B cell (primary cell): Measurements from ENCODE around the gene CCDC7.

Experiments
- EZH2 ChIP-seq: IDR thresholded peaks from 2 replicates; pipeline ENCODE4 v1.6.1; 2012; ENCODE audit warnings: borderline replicate concordance, low read depth, mild to moderate bottlenecking, moderate library complexity, low read length; ENCODE audit not compliant: insufficient read depth, poor library complexity, severe bottlenecking
- TF ChIP-seq, protein P1 (sequence below): fragments of 200-600 bp; IDR thresholded peaks from one replicate; pipeline ENCODE4 v1.8.0; 2022; ENCODE audit warnings: antibody characterized with exemption, mild to moderate bottlenecking

DNA sequence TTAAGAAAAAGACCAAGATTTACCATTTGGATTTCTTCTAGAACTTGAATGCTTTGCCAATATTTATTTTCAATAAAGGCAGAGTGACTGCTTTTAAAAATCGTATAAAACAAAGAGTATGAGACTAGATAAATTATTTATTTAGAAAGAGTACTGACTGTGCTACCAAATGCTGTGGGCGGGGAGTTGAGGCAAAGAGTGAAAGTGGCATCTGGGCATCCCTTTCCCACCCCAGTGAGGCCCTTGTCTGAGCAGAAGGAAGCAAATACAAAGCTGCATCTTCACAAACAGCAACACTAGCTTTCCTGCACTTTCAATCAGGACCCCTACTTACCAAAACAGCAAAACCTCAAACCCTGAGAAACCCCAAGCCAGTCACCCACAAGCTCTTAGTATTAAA, 477.2 kb downstream of the CCDC7 start:
- TF ChIP-seq, protein P1, sequence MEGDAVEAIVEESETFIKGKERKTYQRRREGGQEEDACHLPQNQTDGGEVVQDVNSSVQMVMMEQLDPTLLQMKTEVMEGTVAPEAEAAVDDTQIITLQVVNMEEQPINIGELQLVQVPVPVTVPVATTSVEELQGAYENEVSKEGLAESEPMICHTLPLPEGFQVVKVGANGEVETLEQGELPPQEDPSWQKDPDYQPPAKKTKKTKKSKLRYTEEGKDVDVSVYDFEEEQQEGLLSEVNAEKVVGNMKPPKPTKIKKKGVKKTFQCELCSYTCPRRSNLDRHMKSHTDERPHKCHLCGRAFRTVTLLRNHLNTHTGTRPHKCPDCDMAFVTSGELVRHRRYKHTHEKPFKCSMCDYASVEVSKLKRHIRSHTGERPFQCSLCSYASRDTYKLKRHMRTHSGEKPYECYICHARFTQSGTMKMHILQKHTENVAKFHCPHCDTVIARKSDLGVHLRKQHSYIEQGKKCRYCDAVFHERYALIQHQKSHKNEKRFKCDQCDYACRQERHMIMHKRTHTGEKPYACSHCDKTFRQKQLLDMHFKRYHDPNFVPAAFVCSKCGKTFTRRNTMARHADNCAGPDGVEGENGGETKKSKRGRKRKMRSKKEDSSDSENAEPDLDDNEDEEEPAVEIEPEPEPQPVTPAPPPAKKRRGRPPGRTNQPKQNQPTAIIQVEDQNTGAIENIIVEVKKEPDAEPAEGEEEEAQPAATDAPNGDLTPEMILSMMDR: no peak
- TF ChIP-seq EZH2: no peak
